CD4-positive, alpha-beta T cell treated with Interleukin-12 subunit alpha and Interleukin-12 subunit beta, for 1 hour (primary cell): ENCODE data around the gene CD109.

ENCODE experiments used
- DNase-seq: peaks from one replicate; pipeline ENCODE4 v3.0.0-alpha.2; 2020

CD109 gene

GRCh38 chr6:73728548-73729205 is 32.7 kb downstream of the CD109 start:
- DNase-seq: no peak

- no peak for DNase-seq
Observed at GRCh38 chr6:73731285-73731684, 35.3 kb downstream of the CD109 start.

- peak; percentile 64 for DNase-seq
Observed at GRCh38 chr6:73732845-73733675, 37.1 kb downstream of the CD109 start.

GRCh38 chr6:73733791-73734190 is 37.8 kb downstream of the CD109 start:
- DNase-seq: no peak

- DNase-seq: no peak
Observed at GRCh38 chr6:73734832-73735453, 38.9 kb downstream of the CD109 start.

- DNase-seq: no peak
Observed at GRCh38 chr6:73738367-73739028, 42.5 kb downstream of the CD109 start.

GRCh38 chr6:73739096-73739495 is 43.1 kb downstream of the CD109 start:
- peak; percentile 68 for DNase-seq

- DNase-seq: no peak
Observed at GRCh38 chr6:73742433-73742832, 46.4 kb downstream of the CD109 start.

GRCh38 chr6:73743081-73743480 is 47.1 kb downstream of the CD109 start:
- DNase-seq: no peak

GRCh38 chr6:73743556-73743955 is 47.6 kb downstream of the CD109 start:
- no peak for DNase-seq

- DNase-seq: no peak
Observed at GRCh38 chr6:73746787-73747186, 50.8 kb downstream of the CD109 start.

GRCh38 chr6:73747289-73747688 is 51.3 kb downstream of the CD109 start:
- DNase-seq: peak; percentile 9

GRCh38 chr6:73752943-73753342 is 56.9 kb downstream of the CD109 start:
- DNase-seq: no peak

GRCh38 chr6:73766040-73766439 is 70.0 kb downstream of the CD109 start:
- DNase-seq: no peak

GRCh38 chr6:73768558-73768957 is 72.6 kb downstream of the CD109 start:
- no peak for DNase-seq

GRCh38 chr6:73769976-73770375 is 74.0 kb downstream of the CD109 start:
- no peak for DNase-seq

- no peak for DNase-seq
Observed at GRCh38 chr6:73774311-73774774, 78.3 kb downstream of the CD109 start.

- DNase-seq: no peak
Observed at GRCh38 chr6:73779943-73780342, 83.9 kb downstream of the CD109 start.

- no peak for DNase-seq
Observed at GRCh38 chr6:73782911-73783310, 86.9 kb downstream of the CD109 start.

GRCh38 chr6:73784726-73785505 is 88.9 kb downstream of the CD109 start:
- no peak for DNase-seq

- DNase-seq: no peak
Observed at GRCh38 chr6:73790574-73790973, 94.6 kb downstream of the CD109 start.

- DNase-seq: no peak
Observed at GRCh38 chr6:73791336-73791735, 95.3 kb downstream of the CD109 start.
